ENCODE measurements around the gene ATXN7.

ATXN7 gene

GRCh38 chr3:63867225-63867624, 3.6 kb downstream of the ATXN7 start:
- no peak for DNase-seq

GRCh38 chr3:63869940-63870614, 6.4 kb downstream of the ATXN7 start:
- no peak for DNase-seq

- no peak for DNase-seq
Observed at GRCh38 chr3:63870615-63871005, 6.9 kb downstream of the ATXN7 start.

- DNase-seq, result no peak
Observed at GRCh38 chr3:63872135-63872924, 8.7 kb downstream of the ATXN7 start.

- no peak for DNase-seq
Observed at GRCh38 chr3:63874769-63875168, 11.1 kb downstream of the ATXN7 start.

- no peak for DNase-seq
Observed at GRCh38 chr3:63875510-63875909, 11.8 kb downstream of the ATXN7 start.

GRCh38 chr3:63876260-63876659, 12.6 kb downstream of the ATXN7 start:
- DNase-seq, result no peak

- DNase-seq, result no peak
Observed at GRCh38 chr3:63877737-63878393, 14.2 kb downstream of the ATXN7 start.

- DNase-seq, result no peak
Observed at GRCh38 chr3:63878394-63879060, 14.9 kb downstream of the ATXN7 start.

GRCh38 chr3:63880653-63881052, 17.0 kb downstream of the ATXN7 start:
- no peak for DNase-seq

- no peak for DNase-seq
Observed at GRCh38 chr3:63886858-63887257, 23.2 kb downstream of the ATXN7 start.

- no peak for DNase-seq
Observed at GRCh38 chr3:63891518-63891917, 27.9 kb downstream of the ATXN7 start.

GRCh38 chr3:63892773-63893352, 29.2 kb downstream of the ATXN7 start:
- DNase-seq, result no peak

- no peak for DNase-seq
Observed at GRCh38 chr3:63895422-63896189, 31.9 kb downstream of the ATXN7 start.

- no peak for DNase-seq
Observed at GRCh38 chr3:63896332-63897030, 32.8 kb downstream of the ATXN7 start.

- no peak for DNase-seq
Observed at GRCh38 chr3:63900010-63900409, 36.3 kb downstream of the ATXN7 start.

- no peak for DNase-seq
Observed at GRCh38 chr3:63900459-63900858, 36.8 kb downstream of the ATXN7 start.

- DNase-seq, result no peak
Observed at GRCh38 chr3:63905731-63906620, 42.3 kb downstream of the ATXN7 start.

- DNase-seq, result no peak
Observed at GRCh38 chr3:63908081-63908736, 44.5 kb downstream of the ATXN7 start.

GRCh38 chr3:63908776-63909175, 45.1 kb downstream of the ATXN7 start:
- DNase-seq, result no peak

Data from stimulated activated CD4-positive, alpha-beta T cell treated with anti-CD3 and anti-CD28 coated beads, Interleukin-15, amount 100 ng/mL, for 24 hours (primary cell).